ENCODE results near the gene IGFBP6. TPM values are rescaled to one million over a fixed set of nuclear protein-coding genes. Genes with fewer than 3 reads are reported as not detected.
A peak's percentile ranks its signal among the peaks of the same experiment; 100 is the strongest.
"Not testable (repeated sequence)": the region's sequence is repeated elsewhere in the genome, so short reads cannot be mapped to it uniquely, and the experiment has no call there.

Gene IGFBP6
- total RNA-seq, 6 experiments from 2014 or later = 1.7 to 25.4 (median 4.9) TPM

DNA sequence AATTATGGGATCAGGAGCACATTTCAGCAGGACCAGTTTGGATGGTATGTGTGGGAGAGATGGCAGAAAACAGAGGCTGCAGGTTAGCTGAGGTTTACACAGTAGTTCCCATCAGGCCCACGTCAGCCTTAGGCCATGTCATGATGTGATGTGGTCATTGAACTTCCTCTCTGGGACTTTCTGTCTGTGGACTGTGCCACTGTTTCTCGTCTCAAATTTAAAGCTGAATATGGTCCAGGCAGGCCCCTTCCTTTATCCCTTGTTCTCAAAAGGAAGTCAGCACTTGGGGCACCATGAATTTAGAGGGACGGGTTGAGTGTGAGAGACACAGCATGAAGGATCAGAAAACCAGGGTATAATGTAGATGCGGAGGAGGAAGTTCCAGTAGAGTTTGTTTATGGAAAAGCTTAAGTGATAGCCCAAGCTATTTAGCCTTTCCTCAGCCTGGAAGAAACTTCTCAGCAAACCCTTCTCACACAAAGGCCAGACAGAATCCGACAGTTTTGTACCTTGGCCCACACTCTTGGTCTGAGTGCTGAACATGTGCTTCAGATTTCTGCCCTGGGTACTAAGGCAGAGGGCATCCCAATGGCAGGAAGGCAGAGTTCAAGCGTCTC is 3.6 kb upstream of the IGFBP6 start:
- no peaks in the 10 kb centered on the region for H3K27me3 ChIP-seq
- peaks cover 0 to 10% (median 0%) of the 10 kb centered on the region in 4 donors for H3K4me1 ChIP-seq
- 55% methylated on average over 4 of the region's 6 CpGs for WGBS (ENCODE audit: insufficient coverage, low coverage, low lambda C conversion rate, missing lambda C conversion rate)
- ATAC-seq (peak; percentile 18 to 57 (median 45)), DNase-seq (no peak)
- intact Hi-C loops (cut with DNase I) = no loop called here
- peak overlapping the region in 1 of 3 donors; percentile 8 for H3K27ac ChIP-seq
- no peak overlapping the region for H3K4me3 ChIP-seq
- no peak for TF ChIP-seq POLR2A (IDR thresholded peaks at IDR 0.05)
- TF ChIP-seq, protein P1, sequence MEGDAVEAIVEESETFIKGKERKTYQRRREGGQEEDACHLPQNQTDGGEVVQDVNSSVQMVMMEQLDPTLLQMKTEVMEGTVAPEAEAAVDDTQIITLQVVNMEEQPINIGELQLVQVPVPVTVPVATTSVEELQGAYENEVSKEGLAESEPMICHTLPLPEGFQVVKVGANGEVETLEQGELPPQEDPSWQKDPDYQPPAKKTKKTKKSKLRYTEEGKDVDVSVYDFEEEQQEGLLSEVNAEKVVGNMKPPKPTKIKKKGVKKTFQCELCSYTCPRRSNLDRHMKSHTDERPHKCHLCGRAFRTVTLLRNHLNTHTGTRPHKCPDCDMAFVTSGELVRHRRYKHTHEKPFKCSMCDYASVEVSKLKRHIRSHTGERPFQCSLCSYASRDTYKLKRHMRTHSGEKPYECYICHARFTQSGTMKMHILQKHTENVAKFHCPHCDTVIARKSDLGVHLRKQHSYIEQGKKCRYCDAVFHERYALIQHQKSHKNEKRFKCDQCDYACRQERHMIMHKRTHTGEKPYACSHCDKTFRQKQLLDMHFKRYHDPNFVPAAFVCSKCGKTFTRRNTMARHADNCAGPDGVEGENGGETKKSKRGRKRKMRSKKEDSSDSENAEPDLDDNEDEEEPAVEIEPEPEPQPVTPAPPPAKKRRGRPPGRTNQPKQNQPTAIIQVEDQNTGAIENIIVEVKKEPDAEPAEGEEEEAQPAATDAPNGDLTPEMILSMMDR (IDR thresholded peaks at IDR 0.05) = no peak
- H3K36me3 ChIP-seq = no peaks in the 10 kb centered on the region
- H3K9me3 ChIP-seq = no peaks in the 10 kb centered on the region

- Histone ChIP-seq H3K36me3 (no peaks in the 10 kb centered on the region), H3K27me3 (no peaks in the 10 kb centered on the region), H3K4me1 (peaks cover 0 to 15% (median 2%) of the 10 kb centered on the region in 4 donors), H3K9me3 (no peaks in the 10 kb centered on the region), H3K27ac (peak overlapping the region in 1 of 3 donors; percentile 8), H3K4me3 (no peak overlapping the region)
- ATAC-seq (no peak), DNase-seq (no peak)
- intact Hi-C loops (cut with DNase I) = no loop called here
- WGBS (ENCODE audit: insufficient coverage, low coverage, low lambda C conversion rate, missing lambda C conversion rate) = 85% methylated on average over 5 of the region's 6 CpGs
- no peak for TF ChIP-seq POLR2A (IDR thresholded peaks at IDR 0.05)
- TF ChIP-seq, protein P1 (IDR thresholded peaks at IDR 0.05) = no peak
Measured at GRCh38 chr12:53094394-53094787, 3.1 kb upstream of the IGFBP6 start.

DNA sequence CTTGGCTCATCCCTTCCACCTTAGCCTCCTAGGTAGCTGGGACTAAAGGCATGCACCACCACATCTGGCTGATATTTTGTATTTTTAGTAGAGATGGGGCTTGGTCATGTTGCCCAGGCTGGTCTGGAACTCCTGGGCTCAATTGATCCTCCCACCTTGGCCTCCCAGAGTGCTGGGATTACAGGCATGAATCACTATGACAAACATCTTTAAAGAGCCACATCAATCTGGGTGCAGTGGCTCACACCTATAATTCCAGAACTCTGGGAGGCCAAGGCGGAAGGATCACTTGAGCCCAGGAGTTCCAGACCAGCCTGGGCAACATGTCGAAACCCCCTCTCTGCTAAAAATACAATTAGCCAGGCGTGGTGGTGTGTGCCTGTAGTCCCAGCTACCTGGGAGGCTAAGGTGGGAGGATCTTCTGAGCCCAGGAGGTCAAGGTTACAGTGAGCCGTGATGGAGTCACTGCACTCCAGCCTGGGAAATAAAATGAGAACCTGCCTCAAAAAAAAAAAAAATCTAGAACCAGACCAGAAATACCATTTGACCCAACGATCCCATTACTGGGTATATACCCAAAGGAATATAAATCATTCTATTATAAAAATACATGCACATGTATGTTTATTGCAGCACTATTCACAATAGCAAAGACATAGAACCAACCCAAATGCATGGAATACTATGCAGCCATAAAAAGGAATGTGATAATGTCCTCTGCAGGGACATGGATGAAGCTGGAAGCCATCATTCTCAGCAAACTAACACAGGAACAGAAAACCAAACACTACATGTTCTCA is 2.5 kb upstream of the IGFBP6 start:
- not testable (repeated sequence) for H3K36me3 ChIP-seq, H3K4me3 ChIP-seq, H3K9me3 ChIP-seq, ATAC-seq, H3K27ac ChIP-seq, DNase-seq, H3K27me3 ChIP-seq
- H3K4me1 ChIP-seq = peaks cover 0 to 15% (median 2%) of the 10 kb centered on the region in 4 donors
- WGBS (ENCODE audit: insufficient coverage, low coverage, low lambda C conversion rate, missing lambda C conversion rate) = 85% methylated on average over 5 of the region's 5 CpGs
- intact Hi-C loops (cut with DNase I) = loop anchor here in 1 of 2 donors (5.0 kb wide), 1 partner anchor 33 kb away; no protein-coding TSS in a partner anchor

DNA sequence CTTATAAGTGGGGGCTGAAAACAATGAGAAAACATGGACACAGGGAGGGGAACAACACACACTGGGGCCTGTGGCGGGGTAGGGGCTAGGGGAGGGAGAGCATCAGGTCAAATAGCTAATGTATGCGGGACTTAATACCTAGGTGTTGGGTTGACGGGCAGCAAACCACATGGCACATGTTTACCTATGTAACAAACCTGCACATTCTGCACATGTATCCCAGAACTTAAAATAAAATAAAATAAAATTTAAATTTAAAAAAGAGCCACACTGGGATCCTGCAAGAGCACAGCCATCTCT is 1.9 kb upstream of the IGFBP6 start:
- WGBS (ENCODE audit: insufficient coverage, low coverage, low lambda C conversion rate, missing lambda C conversion rate) = 84% methylated on average over 3 of the region's 3 CpGs

GRCh38 chr12:53096089-53096741 is 1.3 kb upstream of the IGFBP6 start:
- WGBS (ENCODE audit: insufficient coverage, low coverage, low lambda C conversion rate, missing lambda C conversion rate) = 68% methylated on average over 10 of the region's 11 CpGs
- H3K9me3 ChIP-seq = no peaks in the 10 kb centered on the region
- TF ChIP-seq, protein P1 (IDR thresholded peaks at IDR 0.05) = no peak
- no peak for TF ChIP-seq POLR2A (IDR thresholded peaks at IDR 0.05)
- peaks cover 0 to 15% (median 2%) of the 10 kb centered on the region in 4 donors for H3K4me1 ChIP-seq
- intact Hi-C loops (cut with DNase I) = loop anchor here in 1 of 2 donors (5.0 kb wide), 1 partner anchor 34 kb away; no protein-coding TSS in a partner anchor
- ATAC-seq (no peak), DNase-seq (no peak)
- H3K27me3 ChIP-seq = no peaks in the 10 kb centered on the region
- H3K36me3 ChIP-seq = no peaks in the 10 kb centered on the region
- peak overlapping the region in 1 of 3 donors; percentile 44 for H3K27ac ChIP-seq
- no peak overlapping the region for H3K4me3 ChIP-seq

More for the DNA sequence above, 1.9 kb upstream of the IGFBP6 start:
- not testable (repeated sequence) for H3K27me3 ChIP-seq, H3K9me3 ChIP-seq, H3K36me3 ChIP-seq, H3K4me3 ChIP-seq, ATAC-seq, DNase-seq, H3K27ac ChIP-seq
- intact Hi-C loops (cut with DNase I) = loop anchor here in 1 of 2 donors (5.0 kb wide), 1 partner anchor 33 kb away; no protein-coding TSS in a partner anchor
- peaks cover 0 to 15% (median 2%) of the 10 kb centered on the region in 4 donors for H3K4me1 ChIP-seq

All from right lobe of liver (tissue), 6 donors.